GM12878 (cell line): ENCODE data around the gene TOP2A. TPM values are rescaled to one million over a fixed set of nuclear protein-coding genes. Genes with fewer than 3 reads are reported as not detected.

Experiments used
- BRCA1 ChIP-seq: IDR thresholded peaks from 2 replicates; pipeline ENCODE4 v1.6.1; 2011; ENCODE audit warnings: low read depth, low read length, improper control_type of control experiment
- CTCF ChIP-seq, 3 experiments: IDR thresholded peaks in 2 of 3; conservative IDR thresholded peaks in 1 of 3; 2 replicates each; pipeline ENCODE4 v1.5.1; 2011; ENCODE audit warnings: low read depth in 3 of 3, low read length in 3 of 3, mild to moderate bottlenecking in 3 of 3, control low read depth in 2 of 3, moderate library complexity in 2 of 3, inconsistent platforms in 1 of 3, mixed read lengths in 1 of 3; ENCODE audit not compliant: control insufficient read depth in 2 of 3, insufficient read depth in 1 of 3; ENCODE audit errors: extremely low read depth in 1 of 3
- CUX1 ChIP-seq: IDR thresholded peaks from 2 replicates; pipeline ENCODE4 v1.6.1; 2012; ENCODE audit warnings: improper control_type of control experiment, low read depth, low read length; ENCODE audit not compliant: insufficient replicate concordance
- FOXK2 ChIP-seq: fragments of 450-650 bp; IDR thresholded peaks from 2 replicates; pipeline ENCODE4 v1.6.1; 2017; ENCODE audit warnings: mild to moderate bottlenecking, moderate library complexity
- HDAC2 ChIP-seq: fragments of 200-600 bp; sonication (generic); IDR thresholded peaks from 2 replicates; pipeline ENCODE4 v1.6.1; 2017
- HSF1 ChIP-seq: fragments of 150-350 bp; IDR thresholded peaks from 2 replicates; pipeline ENCODE4 v1.6.1; 2014; ENCODE audit warnings: mild to moderate bottlenecking, low read depth, low read length
- IKZF2 ChIP-seq, 2 experiments: fragments of 450-650 bp; IDR thresholded peaks; 2 replicates each; pipeline ENCODE4 v1.6.1; 2017; ENCODE audit warnings: mild to moderate bottlenecking in 2 of 2, moderate library complexity in 2 of 2
- LARP7 ChIP-seq: fragments of 450-650 bp; IDR thresholded peaks from 2 replicates; pipeline ENCODE4 v1.6.1; 2017; ENCODE audit warnings: mild to moderate bottlenecking
- MLLT1 ChIP-seq: fragments of 450-650 bp; IDR thresholded peaks from 2 replicates; pipeline ENCODE4 v1.6.1; 2016; ENCODE audit warnings: mild to moderate bottlenecking
- NR2C1 ChIP-seq: fragments of 450-650 bp; IDR thresholded peaks from 2 replicates; pipeline ENCODE4 v1.6.1; 2017; ENCODE audit warnings: antibody characterized with exemption, mild to moderate bottlenecking, moderate library complexity
- REST ChIP-seq: IDR thresholded peaks from 2 replicates; pipeline ENCODE4 v1.6.1; 2012; ENCODE audit warnings: mild to moderate bottlenecking, low read depth, low read length
- SIN3A ChIP-seq: IDR thresholded peaks from 2 replicates; pipeline ENCODE4 v1.6.1; 2012; ENCODE audit warnings: low read depth, low read length, improper control_type of control experiment
- SIX5 ChIP-seq: IDR thresholded peaks from 2 replicates; pipeline ENCODE4 v1.6.1; 2011; ENCODE audit warnings: mild to moderate bottlenecking, low read depth, low read length, moderate library complexity; ENCODE audit not compliant: severe bottlenecking
- SMC3 ChIP-seq: IDR thresholded peaks from 2 replicates; pipeline ENCODE4 v1.6.1; 2011; ENCODE audit warnings: low read length, improper control_type of control experiment, borderline replicate concordance
- SRF ChIP-seq, 2 experiments: IDR thresholded peaks; 2 replicates each; pipeline ENCODE4 v1.6.1; 2011; ENCODE audit warnings: low read depth in 2 of 2, low read length in 2 of 2, mild to moderate bottlenecking in 1 of 2, moderate library complexity in 1 of 2
- polyA plus RNA-seq, 11 experiments: library from polyadenylated mRNA; depleted of rRNA in 4 of 11; unstranded in 6 of 11; stranded (reverse) in 5 of 11; fragments of >200 nt; fragmentation: Nextera tagmentation in 4 of 11; fragmentation: Illumina TruSeq in 1 of 11; extraction: Ambion mirVana in 4 of 11; extraction: Trizol in 1 of 11; gene quantifications; 1 replicate in 1 of 11; 2 replicates in 10 of 11; pipeline versions ENCODE4 v1.2.1 to v1.2.3, GENCODE V29; 2011 to 2016; ENCODE audit warnings: inconsistent platforms in 2 of 11, missing spikeins in 2 of 11, low read depth in 1 of 11
- total RNA-seq, 4 experiments: library from RNA; depleted of rRNA in 3 of 4; stranded (reverse); fragments of >200 nt in 3 of 4; fragmentation: Illumina TruSeq in 1 of 4; extraction: Trizol in 1 of 4; gene quantifications; 2 replicates each; pipeline versions ENCODE4 v1.2.1 to v1.2.3, GENCODE V29; 2013 to 2021

The TOP2A gene
- total and polyA plus RNA-seq, 10 of the 15 experiments (the other 5 are each of a cell fraction or from before 2014, with no cell fraction given), result 117 to 275 (median 232) TPM

GRCh38 chr17:40362696-40363110 is 55.0 kb downstream of the TOP2A start (continued):
- peak; percentile 85 for TF ChIP-seq CTCF (IDR thresholded peaks at IDR 0.05 in 2 of 3, conservative IDR thresholded peaks at IDR 0.05 in 1 of 3; ENCODE audit: control insufficient read depth in 2 of 3, extremely low read depth in 1 of 3, insufficient read depth in 1 of 3, low read depth in 3 of 3, low read length in 3 of 3)
- TF ChIP-seq SIX5, result no peak
- TF ChIP-seq REST, result no peak
- 0 out of 2 replicates have a peak, but pooled peaks have one; percentile 24 for TF ChIP-seq NR2C1
- TF ChIP-seq CUX1, result no peak
- no peak for TF ChIP-seq FOXK2
- TF ChIP-seq SMC3, result peak; percentile 72
- TF ChIP-seq HDAC2, result no peak
- TF ChIP-seq BRCA1, result peak; percentile 40; the same call in 1 of the 2 replicates
- TF ChIP-seq LARP7, result no peak; the same call in 1 of the 2 replicates
- TF ChIP-seq SIN3A, result peak; percentile 60; the same call in 1 of the 2 replicates
- TF ChIP-seq SRF (IDR thresholded peaks at IDR 0.05; ENCODE audit: low read depth in 2 of 2, low read length in 2 of 2), result 0 out of 4 replicates have a peak, but pooled peaks of 1 of the 2 experiments have one; percentile 11
- TF ChIP-seq MLLT1, result no peak
- no peak for TF ChIP-seq HSF1
- no peak for TF ChIP-seq IKZF2 (IDR thresholded peaks at IDR 0.05)
